Measurements from ENCODE around the gene DPAGT1.
A peak's percentile ranks its signal among the peaks of the same experiment; 100 is the strongest.
"Not testable (repeated sequence)": the region's sequence is repeated elsewhere in the genome, so short reads cannot be mapped to it uniquely, and the experiment has no call there.

Gene DPAGT1

GRCh38 chr11:119115484-119116234, 14.0 kb upstream of the DPAGT1 start:
- no peak for DNase-seq (ENCODE audit: low spot score)

GRCh38 chr11:119114351-119114750, 12.7 kb upstream of the DPAGT1 start:
- no peak for DNase-seq (ENCODE audit: low spot score)

GRCh38 chr11:119113716-119114115, 12.1 kb upstream of the DPAGT1 start:
- DNase-seq (ENCODE audit: low spot score): no peak

- no peak for DNase-seq (ENCODE audit: low spot score)
These were observed 10.8 kb upstream of the DPAGT1 start for GRCh38 chr11:119112314-119113020.

- no peak for DNase-seq (ENCODE audit: low spot score)
These were observed 9.8 kb upstream of the DPAGT1 start for GRCh38 chr11:119111361-119111925.

- no peak for DNase-seq (ENCODE audit: low spot score)
These were observed 8.8 kb upstream of the DPAGT1 start for GRCh38 chr11:119110439-119110838.

GRCh38 chr11:119109843-119110242, 8.2 kb upstream of the DPAGT1 start:
- DNase-seq (ENCODE audit: low spot score): no peak

- DNase-seq (ENCODE audit: low spot score): no peak
These were observed 7.2 kb upstream of the DPAGT1 start for GRCh38 chr11:119108857-119109221.

GRCh38 chr11:119108146-119108856, 6.6 kb upstream of the DPAGT1 start:
- DNase-seq (ENCODE audit: low spot score): no peak

GRCh38 chr11:119107538-119108145, 6.0 kb upstream of the DPAGT1 start:
- DNase-seq (ENCODE audit: low spot score): no peak

GRCh38 chr11:119106564-119107537, 5.2 kb upstream of the DPAGT1 start, which contains the start of gene C2CD2L:
C2CD2L (plus strand) TSS chr11:119107344; CDS start chr11:119107742, 398 bp downstream.
- DNase-seq (ENCODE audit: low spot score): no peak

- DNase-seq (ENCODE audit: low spot score): no peak
These were observed 2.1 kb upstream of the DPAGT1 start for GRCh38 chr11:119103793-119104192.

GRCh38 chr11:119103161-119103664, 1.6 kb upstream of the DPAGT1 start:
- DNase-seq (ENCODE audit: low spot score): not testable (repeated sequence)

GRCh38 chr11:119100994-119101758, 477 bp downstream of the DPAGT1 start:
- peak; percentile 36 for DNase-seq (ENCODE audit: low spot score)

GRCh38 chr11:119100246-119100970, 1.2 kb downstream of the DPAGT1 start:
- peak; percentile 36 for DNase-seq (ENCODE audit: low spot score)

GRCh38 chr11:119099711-119100110, 1.9 kb downstream of the DPAGT1 start:
- DNase-seq (ENCODE audit: low spot score): no peak

- peak; percentile 100 for DNase-seq (ENCODE audit: low spot score)
These were observed 6.4 kb downstream of the DPAGT1 start for GRCh38 chr11:119095066-119095880.

GRCh38 chr11:119094816-119095065, 6.9 kb downstream of the DPAGT1 start:
- peak; percentile 78 for DNase-seq (ENCODE audit: low spot score)

All from kidney capillary endothelial cell (primary cell).